ENCODE data around the gene CENPL.

GRCh38 chr1:173818459-173818858 is 6.2 kb downstream of the CENPL start:
- no peak for TF ChIP-seq EZH2 (IDR thresholded peaks at IDR 0.05; ENCODE audit: low read depth)
- TF ChIP-seq, protein P1, sequence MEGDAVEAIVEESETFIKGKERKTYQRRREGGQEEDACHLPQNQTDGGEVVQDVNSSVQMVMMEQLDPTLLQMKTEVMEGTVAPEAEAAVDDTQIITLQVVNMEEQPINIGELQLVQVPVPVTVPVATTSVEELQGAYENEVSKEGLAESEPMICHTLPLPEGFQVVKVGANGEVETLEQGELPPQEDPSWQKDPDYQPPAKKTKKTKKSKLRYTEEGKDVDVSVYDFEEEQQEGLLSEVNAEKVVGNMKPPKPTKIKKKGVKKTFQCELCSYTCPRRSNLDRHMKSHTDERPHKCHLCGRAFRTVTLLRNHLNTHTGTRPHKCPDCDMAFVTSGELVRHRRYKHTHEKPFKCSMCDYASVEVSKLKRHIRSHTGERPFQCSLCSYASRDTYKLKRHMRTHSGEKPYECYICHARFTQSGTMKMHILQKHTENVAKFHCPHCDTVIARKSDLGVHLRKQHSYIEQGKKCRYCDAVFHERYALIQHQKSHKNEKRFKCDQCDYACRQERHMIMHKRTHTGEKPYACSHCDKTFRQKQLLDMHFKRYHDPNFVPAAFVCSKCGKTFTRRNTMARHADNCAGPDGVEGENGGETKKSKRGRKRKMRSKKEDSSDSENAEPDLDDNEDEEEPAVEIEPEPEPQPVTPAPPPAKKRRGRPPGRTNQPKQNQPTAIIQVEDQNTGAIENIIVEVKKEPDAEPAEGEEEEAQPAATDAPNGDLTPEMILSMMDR (conservative IDR thresholded peaks at IDR 0.05): no peak
